K562 (cell line): ENCODE results near the gene EGFR.

Experiments
- ATF2 ChIP-seq: sonication (generic); formaldehyde crosslinking; IDR thresholded peaks from 2 replicates; pipeline ENCODE4 v1.8.1; 2022; ENCODE audit warnings: missing genetic modification reagents
- ATF7 ChIP-seq: fragments of 450-650 bp; IDR thresholded peaks from 2 replicates; pipeline ENCODE4 v1.7.1; 2014; ENCODE audit warnings: mild to moderate bottlenecking, moderate library complexity
- BDP1 ChIP-seq: IDR thresholded peaks from 3 replicates; pipeline ENCODE4 v1.6.1; 2011; ENCODE audit not compliant: insufficient read length, insufficient read depth
- ZNF134 ChIP-seq: fragments of 250-450 bp; sonication (Bioruptor Pico); conservative IDR thresholded peaks from 2 replicates; pipeline ENCODE4 v1.4.0; 2020
- ZNF444 ChIP-seq: fragments of 250-450 bp; sonication (Bioruptor Pico); IDR thresholded peaks from 2 replicates; pipeline ENCODE4 v1.4.0; 2020; ENCODE audit warnings: mild to moderate bottlenecking, moderate library complexity
- ZNF589 ChIP-seq: fragments of 200-800 bp; sonication (Bioruptor generic); IDR thresholded peaks from 2 replicates; pipeline ENCODE4 v1.6.1; 2016; ENCODE audit warnings: low read depth, missing genetic modification characterization, missing compliant biosample characterization
- TF ChIP-seq, protein P1 (sequence below), 3 experiments: IDR thresholded peaks in 2 of 3; conservative IDR thresholded peaks in 1 of 3; 2 replicates each; pipeline ENCODE4 v1.5.1; 2011 to 2012; ENCODE audit warnings: low read length in 3 of 3, mild to moderate bottlenecking in 3 of 3, control low read depth in 2 of 3, improper control_type of control experiment in 1 of 3, inconsistent platforms in 1 of 3, low read depth in 1 of 3, mixed read lengths in 1 of 3, moderate library complexity in 1 of 3; ENCODE audit not compliant: insufficient read depth in 2 of 3

GRCh38 chr7:55188590-55189138 lies 169.8 kb downstream of the EGFR start:
- TF ChIP-seq ATF7 (no peak), ZNF589 (CRISPR knock-in tag) (no peak), ATF2 (no peak), ZNF134 (CRISPR knock-in tag) (no peak), ZNF444 (CRISPR knock-in tag) (no peak), BDP1 (no peak)
- TF ChIP-seq, protein P1, sequence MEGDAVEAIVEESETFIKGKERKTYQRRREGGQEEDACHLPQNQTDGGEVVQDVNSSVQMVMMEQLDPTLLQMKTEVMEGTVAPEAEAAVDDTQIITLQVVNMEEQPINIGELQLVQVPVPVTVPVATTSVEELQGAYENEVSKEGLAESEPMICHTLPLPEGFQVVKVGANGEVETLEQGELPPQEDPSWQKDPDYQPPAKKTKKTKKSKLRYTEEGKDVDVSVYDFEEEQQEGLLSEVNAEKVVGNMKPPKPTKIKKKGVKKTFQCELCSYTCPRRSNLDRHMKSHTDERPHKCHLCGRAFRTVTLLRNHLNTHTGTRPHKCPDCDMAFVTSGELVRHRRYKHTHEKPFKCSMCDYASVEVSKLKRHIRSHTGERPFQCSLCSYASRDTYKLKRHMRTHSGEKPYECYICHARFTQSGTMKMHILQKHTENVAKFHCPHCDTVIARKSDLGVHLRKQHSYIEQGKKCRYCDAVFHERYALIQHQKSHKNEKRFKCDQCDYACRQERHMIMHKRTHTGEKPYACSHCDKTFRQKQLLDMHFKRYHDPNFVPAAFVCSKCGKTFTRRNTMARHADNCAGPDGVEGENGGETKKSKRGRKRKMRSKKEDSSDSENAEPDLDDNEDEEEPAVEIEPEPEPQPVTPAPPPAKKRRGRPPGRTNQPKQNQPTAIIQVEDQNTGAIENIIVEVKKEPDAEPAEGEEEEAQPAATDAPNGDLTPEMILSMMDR (IDR thresholded peaks at IDR 0.05 in 2 of 3, conservative IDR thresholded peaks at IDR 0.05 in 1 of 3; ENCODE audit: insufficient read depth in 2 of 3, low read depth in 1 of 3, low read length in 3 of 3): no peak
